Stimulated activated CD4-positive, alpha-beta T cell treated with anti-CD3 and anti-CD28 coated beads, TNF-alpha, amount 100 ng/mL, for 48 hours (primary cell): ENCODE data around the gene AHRR.
"Not testable (repeated sequence)": the region's sequence is repeated elsewhere in the genome, so short reads cannot be mapped to it uniquely, and the experiment has no call there.

Experiments
- DNase-seq, 3 donors: peaks; one replicate each; pipeline ENCODE4 v3.0.0-alpha.2; 2020; ENCODE audit warnings: low read depth in 3 of 3

Gene AHRR

DNA sequence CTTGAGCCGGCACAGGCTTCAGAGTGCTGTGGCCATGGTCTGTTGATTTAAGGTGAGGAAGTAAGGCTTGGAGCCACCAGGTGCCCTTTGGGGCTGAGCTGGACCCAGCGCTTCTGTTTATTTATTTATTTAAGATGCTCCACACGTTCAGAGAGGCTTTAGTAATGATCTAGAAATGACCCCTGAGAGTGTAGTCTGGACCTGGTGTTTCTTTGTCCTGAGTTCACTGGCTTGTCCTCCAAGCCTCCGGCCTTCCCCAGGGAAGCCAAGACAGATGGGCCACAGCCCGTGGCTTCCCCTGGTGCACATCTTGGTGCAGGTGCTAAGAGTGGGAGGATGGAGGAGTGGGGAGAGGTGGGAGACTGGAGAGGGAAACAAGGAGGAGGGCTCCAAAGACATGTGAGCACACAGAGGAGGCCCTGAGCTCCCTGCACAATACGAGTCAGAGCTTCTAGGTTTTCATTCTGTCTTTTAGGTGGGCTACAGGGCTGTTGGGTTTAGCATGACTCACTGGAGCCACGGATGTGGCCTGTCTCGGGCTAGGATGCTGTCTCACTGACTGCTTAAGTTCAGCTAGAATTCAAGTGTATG lies 56.9 kb downstream of the AHRR start:
- DNase-seq, result no peak

DNA sequence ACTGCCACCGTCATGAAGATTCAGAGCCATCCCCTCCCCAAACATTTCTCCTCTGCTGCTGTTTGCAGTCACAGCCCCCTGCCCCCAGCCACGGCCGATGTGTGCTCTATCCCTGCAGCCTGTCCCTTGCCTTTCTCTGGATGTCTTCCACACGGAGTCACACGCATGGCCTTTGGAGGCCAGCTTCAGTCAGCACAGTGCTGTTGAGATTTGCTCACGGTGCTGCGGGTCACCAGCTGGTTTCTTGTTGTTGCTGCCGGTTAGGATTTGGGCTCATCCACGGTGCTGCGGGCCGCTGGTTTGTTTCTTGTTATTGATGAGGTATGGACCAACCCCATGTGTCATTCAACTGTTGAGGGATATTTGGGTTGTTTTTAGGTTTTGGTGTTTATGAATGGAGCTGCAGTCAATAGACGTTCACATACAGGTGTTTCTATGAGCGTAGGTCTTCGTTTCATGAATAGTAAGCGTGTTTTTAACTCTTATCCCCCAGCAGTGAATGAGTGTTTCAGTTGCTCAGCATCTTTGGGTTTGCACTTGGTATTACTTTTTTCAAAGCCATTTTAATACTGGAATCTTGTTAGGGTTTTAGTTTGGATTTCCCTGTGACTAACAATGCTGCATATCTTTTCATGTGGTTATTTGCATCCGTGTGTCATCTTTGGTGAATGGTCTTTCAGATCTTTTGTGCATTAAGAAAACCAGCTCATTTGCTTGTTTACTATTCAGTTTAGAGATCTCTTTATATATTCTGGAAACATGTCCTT lies 57.6 kb downstream of the AHRR start:
- DNase-seq, result no peak

DNA sequence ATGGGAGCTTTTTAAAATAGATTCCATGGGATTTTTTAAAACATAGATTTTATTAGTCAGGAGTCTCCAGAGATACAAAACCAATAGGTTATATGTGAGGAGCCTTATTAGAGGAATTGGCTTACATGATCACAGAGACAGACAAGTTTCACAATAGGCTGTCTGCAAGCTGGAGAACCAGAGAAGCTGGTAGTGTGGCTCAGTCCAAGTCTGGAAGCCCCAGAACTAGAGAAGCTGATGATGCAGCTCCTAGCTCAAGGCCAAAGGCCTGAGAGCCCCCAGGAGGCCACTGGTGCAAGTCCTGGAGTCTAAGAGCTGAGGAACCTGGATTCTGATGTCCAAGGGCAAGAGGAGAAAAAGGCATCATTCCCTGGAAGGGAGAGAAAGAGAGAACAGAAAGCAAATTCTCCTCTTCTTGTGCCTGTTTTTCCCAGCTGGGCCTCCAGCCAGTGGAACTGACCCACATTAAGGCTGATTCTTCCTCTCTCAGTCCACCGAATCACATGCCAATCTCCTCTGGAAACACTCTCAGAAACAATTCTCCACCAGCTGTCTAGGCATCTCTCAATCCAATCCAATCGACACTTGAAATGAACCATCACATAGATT lies 59.3 kb downstream of the AHRR start:
- no peak for DNase-seq

DNA sequence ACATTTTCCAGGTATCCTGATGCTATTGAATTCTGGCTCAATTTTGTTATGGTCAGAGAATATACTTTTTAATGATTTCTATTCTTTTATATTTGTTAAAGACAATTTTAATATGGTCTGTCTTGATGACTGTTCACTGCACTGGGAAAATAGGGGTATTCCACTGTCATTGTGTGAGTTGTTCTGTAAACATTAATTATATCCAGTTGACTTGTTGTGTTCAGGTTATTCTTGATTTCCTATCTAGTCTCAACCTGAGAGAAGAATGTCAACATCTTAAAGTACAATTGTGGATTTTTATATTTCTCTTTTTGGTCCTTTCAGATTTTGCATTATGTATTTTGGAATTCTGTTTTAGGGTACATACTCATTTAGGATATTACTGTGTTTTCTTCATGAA lies 61.6 kb downstream of the AHRR start:
- no peak for DNase-seq

DNA sequence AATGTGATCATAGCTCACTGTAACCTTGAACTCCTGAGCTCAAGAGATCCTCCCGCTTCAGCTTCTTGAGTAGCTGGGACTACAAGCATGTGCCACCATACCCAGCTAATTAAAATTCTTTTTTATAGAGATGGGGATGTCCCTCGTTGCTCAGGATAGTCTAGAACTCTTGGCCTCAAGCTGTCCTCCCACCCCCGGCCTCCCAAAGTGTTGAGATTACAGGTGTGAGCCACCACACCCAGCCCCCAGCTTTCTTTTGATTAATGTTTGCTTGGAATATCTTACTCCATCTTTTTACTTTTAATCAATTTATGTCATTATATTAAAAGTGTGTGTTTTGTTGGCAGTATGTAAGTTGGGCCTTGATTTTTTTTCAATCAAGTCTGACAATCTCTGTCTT lies 62.1 kb downstream of the AHRR start:
- no peak for DNase-seq

DNA sequence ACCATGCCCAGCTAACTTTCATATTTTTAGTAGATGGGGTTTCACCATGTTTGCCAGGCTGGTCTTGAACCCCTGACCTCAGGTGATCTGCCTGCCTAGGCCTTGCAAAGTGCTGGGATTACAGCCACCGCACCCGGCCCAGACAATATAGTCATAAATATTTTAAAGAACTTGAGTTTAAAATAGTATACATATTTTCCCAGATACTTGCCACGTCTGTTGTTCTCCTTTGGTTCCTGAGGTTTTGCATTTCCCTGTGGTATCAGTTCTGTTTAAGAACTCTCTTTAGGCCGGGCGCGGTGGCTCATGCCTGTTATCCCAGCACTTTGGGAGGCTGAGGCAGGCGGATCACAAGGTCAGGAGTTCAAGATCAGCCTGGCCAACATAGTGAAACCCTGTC lies 63.1 kb downstream of the AHRR start:
- not testable (repeated sequence) for DNase-seq

DNA sequence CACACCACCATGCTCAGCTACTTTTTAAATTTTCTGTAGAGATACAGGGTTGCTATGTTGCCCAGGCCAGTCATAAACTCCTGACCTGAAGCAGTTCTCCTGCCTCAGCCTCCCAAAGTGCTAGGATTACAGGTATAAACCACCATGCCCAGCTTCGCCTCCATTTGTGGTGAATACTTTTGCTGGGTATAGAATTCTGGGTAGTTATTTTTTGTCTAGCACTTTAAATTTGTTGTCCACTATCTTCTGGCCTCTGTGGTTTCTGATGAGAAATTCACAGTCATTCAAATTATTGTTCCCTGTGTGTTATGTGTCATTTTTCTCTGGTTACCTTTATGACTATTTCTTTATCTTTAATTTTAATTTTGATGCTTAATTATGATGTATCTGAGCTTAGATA lies 63.8 kb downstream of the AHRR start:
- DNase-seq, result no peak

DNA sequence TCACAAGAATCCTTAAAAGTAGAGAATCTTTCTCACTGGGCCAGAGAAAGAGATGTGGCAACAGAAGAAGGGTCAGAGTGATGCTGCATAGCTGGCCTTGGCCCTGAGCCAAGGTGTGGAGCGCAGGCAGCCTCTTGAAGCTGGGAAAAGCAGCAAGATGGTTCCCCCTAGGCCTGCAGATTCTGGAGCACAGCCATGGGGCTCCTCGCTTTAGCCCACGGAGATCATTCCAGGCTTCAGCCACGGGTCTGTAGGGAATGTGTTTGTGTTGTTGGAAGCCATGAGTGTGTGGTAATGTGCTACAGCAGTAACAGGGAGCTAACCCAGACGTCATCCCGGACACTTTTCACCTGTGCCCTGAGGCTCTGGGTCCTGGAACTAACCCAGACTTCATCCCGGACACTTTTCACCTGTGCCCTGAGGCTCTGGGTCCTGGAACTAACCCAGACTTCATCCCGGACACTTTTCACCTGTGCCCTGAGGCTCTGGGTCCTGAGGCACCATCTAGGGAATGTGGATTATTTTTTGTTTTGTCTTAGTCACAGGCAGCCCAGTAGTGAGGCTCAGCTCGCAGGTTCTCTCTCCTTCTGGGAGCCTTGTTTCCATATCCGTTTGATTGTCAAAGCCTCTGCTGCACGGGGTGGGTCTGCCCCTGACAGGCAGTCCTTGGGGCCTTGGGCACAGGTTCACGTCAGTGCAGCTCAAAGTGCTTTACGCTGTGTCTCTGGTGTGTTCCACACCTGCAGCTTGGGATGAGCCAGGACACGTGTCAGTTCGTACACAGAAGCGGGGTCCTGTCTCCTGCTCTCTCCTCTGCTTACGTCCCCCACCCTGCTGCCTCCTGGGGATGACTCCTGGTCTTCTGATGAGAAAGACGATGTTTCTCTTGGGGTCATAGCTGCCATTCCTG lies 65.2 kb downstream of the AHRR start:
- no peak for DNase-seq

DNA sequence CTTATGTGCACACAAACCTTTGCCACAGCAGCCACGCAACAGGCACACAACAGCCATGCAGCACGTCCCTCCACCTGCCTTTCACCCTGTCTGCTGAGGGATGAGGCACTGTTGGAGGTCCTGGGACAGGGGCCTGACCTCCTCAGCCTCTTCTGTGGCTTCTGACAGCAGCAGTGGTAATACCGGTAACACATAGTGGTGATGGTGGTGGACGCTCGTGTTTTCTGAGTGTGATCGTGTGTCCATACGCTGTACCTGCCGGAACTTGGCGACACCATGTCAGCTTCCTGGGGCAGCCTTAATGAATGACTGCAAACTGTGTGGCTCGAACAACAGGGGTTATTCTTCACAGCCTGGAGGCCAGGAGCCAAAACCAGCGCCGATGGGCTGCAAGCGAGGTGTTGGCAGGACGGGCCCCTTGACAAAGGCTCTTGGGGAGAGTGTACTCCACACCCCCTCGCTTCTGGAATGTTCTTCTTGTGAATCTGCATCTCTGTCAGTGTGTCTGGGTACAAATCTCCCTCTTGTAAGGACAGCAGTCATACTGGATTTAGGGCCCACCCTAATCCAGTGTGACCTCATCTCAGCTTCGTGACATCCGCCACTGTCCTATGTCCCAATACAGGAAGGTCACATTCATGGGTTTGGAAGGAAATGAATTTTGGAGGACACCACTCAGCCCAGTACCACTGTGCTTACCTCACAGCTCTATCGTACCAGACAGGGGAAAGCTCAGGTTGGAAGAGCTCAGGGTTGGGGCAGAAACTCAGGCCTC lies 66.2 kb downstream of the AHRR start:
- no peak for DNase-seq

DNA sequence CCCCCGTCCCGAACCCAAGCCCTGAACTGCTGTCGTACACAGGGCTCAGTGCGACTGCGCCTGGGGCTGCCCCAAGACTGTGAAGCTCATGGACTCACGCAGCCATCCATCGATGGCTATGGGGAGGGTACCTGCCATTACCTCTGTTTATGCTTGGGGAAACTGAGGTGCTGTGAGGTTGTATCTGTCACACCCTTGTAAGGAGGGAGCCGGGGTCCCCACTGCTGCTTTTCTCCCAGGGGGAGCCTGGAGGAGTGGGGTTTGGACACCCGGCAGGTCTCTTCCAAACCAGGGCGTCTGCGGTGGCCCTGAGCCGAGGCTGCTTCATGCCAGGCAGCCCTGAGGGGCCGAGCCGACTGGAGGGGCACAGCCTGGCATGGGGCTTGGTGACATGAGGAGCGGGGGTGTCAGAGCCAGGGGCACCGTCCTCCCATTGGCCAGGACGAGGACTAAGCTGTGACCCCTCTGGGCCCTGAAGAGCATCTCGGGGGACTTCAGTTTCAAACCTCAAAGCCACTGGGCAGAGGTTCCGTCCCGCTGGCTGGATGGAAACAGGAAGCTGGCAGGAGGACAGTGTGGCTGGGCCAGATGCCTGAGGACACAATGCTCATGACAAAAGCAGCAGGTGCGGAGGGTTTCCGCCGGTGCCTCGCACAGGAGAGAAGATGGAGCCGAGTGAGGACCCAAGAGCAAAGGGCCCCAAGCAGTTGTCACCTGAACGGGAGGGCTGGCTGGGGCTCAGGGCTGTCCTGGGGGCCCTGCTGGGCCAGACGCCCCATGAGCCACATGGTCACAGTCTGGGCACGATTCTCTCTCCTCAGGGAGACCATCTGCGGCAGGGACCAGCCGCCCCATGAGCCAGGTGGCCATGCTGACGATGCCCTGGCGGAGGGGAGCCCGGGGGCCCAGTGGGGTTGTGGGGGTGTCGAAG lies 67.0 kb downstream of the AHRR start:
- DNase-seq, result no peak

DNA sequence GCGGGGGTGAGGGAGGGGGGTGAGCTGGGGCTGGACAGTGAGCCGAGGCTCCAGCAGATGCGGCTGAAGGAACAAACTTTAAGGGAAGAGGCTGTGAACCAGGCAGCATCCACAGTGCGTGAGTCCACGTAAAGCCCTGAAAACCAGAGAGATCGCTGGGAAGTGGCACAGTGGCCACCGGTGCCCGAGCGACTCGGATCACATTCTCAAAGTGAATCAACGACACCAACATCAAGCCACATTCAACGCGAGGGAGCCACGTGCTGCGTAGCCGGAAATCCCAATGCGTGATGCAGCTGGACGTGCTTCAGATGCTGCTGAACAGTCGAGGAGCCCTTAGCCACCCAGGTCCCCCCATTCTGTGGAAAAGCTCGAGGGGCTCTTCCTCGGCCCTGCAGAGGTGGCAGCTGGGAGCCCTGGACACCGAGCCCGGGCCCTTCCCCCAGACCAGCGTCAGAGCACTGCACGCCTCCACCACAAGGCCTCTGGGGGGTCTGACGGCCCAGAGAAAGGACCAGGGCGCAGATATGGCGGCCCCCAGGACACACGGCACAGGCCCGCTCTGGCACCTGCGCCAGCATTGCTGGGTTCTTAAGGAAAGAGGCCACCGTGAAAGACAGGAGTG lies 67.8 kb downstream of the AHRR start:
- no peak for DNase-seq

DNA sequence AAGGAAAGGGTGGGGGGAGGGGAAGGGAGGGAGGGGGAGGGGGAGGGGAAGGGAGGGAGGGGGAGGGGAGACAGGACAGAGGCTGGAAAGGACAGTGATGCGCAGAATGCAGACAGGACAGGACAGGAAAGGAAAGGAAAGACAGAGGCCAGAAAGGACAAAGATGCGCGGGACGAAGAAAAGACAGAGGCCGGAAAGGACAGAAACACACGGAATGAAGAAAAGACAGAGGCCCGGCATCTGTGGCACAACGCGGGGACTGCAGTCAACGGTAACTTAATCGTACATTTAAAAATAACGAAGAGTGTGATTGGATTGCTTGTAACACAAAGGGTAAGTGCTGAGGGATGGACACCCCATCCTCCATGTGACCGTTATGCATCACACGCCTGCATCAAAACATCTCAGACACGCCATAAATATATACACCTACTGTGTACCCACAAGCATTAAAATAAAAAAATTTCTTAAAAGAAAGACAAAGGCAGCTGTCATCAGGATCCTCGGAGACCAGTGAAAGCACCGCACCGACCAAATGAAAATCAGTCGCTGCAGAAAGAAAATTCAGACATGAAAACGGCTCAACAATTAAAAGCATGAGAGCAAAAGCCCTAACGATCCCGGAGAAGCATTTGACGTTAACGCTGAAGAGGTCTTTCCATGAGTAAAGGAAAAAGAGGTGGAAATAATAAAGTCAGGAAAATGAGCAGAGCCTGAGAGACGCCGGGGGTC lies 68.5 kb downstream of the AHRR start:
- no peak for DNase-seq

DNA sequence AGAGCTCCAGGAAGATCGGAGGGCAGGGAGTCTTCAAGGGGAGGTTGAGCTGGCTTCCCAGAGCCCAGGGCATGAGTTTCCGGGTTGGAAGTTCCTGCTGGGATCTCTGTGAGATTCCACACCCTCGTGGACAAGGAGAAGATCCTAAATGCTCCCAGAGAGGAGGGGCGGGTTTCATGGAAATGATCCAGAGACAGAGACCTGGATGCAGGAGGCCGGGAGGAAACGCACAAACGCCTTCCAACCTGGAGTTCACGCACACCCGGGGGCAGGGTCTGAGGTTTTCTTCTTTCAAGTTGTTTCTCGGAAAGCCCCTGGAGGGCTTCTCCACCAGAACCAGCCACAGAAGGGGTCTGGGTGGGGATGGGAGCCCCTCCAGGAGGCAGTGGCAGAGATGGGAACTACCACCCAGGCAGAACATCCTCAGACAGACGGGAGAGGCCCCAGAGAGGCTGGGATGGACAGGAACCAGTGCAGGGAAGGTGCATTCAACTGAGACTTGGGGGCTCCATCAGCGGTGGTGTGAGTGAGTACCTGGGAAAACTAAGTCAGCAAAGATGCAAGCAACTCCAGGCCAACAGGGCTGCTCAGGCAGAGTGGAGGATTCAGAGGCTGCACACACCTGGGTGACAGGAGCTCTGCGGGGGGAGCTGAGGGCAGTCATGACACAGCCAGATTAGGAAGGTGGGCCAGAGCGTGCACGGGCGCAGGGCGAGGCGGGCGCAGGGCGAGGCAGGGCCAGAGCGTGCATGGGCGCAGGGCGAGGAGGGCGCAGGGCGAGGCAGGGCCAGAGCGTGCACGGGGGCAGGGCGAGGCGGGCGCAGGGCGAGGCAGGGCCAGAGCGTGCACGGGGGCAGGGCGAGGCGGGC lies 69.3 kb downstream of the AHRR start:
- DNase-seq, result no peak

DNA sequence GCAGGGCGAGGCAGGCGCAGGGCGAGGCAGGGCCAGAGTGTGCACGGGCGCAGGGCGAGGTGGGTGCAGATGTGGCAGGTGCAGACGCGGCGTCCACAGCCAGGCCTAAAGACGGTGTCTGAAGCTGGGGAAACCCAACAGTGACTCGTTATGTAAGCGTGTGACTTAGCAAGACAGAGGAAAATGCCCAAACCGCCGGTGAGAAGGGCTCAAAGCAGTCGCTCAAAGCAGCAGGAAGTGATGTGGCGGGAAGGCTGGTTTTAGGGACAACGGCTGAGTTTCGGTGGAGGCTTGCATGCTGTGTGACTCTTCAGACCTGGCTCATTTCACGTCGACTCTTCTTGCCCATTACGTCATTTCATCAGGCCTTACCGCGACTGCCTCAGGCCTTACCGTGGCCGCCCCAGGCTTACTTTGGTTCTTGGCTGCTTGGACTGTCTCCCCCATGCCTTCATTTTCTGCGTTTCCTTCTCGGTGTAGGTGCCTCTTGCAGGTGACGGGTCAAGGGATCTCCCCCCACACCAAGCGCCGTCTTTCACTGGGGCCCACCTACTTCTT lies 71.0 kb downstream of the AHRR start:
- peak; percentile 68 to 87 (median 74) for DNase-seq

DNA sequence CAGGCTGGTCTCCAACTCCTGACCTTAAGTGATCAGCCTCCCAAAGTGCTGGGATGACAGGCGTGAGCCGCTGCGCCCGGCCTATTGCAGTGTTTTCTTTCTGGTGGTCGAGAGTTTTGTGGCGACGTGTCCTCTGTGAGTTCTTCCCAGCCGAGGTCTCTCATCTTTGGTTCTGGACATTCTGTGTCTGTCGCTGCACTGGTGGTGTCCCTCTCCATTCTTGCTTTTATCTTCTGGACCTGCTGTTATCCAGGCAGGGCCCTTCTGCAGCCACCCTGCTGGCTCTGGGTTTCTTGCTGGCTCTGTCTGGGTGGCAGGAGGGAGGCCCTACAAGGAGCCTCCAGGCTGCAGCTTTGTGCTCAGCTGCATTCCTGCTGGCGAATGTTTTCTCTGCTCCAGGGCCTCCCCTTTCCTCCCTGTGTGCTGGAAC lies 72.3 kb downstream of the AHRR start:
- DNase-seq, result no peak

DNA sequence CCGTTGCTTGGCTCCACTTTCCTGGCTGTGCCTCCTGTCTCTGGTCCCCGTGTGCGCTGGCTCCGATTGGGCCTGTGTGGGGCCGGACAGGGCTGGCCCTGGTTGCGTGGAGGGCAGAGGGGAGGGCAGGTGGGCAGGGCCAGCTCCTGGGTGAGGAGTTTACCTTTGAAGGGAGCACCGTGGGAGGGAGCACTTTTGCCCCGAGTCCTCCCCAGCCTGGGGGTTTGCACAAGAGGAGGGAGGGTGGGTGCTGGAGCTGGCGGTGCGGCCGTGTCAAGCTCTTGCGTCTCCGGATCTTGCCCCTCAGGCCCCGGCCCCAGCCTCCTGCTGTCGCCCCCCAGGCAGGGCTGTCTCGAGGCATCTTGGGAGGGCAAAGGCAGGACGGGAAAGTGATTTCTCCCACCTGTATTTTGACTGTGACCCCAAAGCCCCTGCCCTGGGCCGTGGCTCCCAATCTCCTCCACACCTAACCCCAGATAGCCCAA lies 73.2 kb downstream of the AHRR start:
- no peak for DNase-seq

DNA sequence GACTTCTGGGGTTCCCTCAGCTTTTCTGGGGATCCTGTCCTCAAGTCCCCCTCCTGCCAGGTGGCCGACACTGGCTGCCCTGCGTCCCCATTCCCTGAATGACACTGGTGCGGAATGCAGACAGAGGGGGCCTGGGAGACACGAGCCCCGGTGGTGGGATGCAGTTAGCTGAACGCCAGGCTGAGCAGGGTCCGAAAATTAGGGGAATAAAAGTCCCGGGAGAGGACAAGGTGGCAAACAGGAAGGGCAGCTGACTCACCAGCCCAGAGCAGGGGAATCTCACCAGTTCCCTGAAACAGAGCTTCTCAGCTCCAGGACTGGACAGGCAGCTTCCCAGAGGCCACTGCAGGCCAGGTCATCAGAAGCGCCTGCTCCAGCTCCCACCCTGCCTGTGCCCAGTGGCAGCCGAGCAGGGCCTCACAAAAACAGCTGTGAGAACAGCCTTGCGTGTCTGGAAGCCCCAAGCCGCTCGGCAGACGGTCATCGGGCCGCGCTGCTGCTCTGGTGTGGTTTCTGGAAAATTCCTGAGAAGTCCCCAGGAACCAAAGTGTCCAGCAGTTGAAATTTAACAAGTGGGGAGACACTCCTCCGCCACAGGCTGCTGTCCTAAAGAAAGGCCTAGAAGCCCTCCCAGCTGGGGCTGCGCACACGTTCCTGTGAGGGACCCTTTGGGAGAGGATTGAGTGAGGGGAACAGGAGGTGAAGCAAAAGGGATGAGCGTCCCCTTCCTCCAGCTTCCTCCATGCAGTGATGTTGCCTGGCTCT lies 73.8 kb downstream of the AHRR start:
- no peak for DNase-seq
